ENCODE measurements around the gene EEIG1.

DNA sequence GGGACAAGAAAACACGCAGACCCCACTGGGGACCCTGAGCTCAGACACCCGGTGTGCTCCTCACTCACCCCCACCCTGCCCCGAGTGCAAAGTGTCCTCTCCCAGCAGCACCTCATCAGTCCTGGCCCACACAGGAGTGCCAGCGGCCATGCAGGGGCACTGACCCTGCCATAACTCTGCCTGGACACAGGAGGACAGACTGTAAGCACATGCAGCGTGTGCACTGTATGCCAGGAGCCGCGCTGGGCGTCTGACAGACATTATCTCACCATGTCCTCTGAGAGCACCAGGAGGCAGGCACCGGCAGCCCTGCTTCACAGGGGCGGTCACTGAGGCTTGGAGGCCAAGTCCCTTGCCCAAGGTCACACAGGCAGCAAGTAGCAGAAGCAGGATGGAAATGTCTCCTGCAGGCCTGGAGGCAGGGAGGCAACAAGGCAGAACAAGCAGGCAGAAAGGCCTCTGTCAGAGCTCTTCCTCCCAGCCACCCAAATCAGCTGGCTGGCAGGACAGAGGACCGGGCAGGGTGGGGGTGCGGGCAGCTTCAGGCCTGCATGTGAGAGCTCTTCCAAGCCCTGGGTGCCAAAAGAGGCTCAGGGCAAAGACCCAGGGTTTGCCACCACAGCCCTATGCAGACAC, 8.4 kb downstream of the EEIG1 start:
- TF ChIP-seq, protein P1, sequence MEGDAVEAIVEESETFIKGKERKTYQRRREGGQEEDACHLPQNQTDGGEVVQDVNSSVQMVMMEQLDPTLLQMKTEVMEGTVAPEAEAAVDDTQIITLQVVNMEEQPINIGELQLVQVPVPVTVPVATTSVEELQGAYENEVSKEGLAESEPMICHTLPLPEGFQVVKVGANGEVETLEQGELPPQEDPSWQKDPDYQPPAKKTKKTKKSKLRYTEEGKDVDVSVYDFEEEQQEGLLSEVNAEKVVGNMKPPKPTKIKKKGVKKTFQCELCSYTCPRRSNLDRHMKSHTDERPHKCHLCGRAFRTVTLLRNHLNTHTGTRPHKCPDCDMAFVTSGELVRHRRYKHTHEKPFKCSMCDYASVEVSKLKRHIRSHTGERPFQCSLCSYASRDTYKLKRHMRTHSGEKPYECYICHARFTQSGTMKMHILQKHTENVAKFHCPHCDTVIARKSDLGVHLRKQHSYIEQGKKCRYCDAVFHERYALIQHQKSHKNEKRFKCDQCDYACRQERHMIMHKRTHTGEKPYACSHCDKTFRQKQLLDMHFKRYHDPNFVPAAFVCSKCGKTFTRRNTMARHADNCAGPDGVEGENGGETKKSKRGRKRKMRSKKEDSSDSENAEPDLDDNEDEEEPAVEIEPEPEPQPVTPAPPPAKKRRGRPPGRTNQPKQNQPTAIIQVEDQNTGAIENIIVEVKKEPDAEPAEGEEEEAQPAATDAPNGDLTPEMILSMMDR (IDR thresholded peaks at IDR 0.05), result peak in 2 of 6 experiments; percentile 11 to 17
- TF ChIP-seq POLR2A (IDR thresholded peaks at IDR 0.05), result peak in 1 of 2 donors; percentile 36
